Inflammatory macrophage treated with lipopolysaccharide for 4 hours (primary cell): ENCODE data around the gene KIF26A.

Experiments used
- DNase-seq: peaks from one replicate; pipeline ENCODE4 v3.0.0-alpha.2; 2020

The KIF26A gene

GRCh38 chr14:104113631-104114420, 24.6 kb upstream of the KIF26A start:
- DNase-seq = no peak

GRCh38 chr14:104114421-104115130, 23.8 kb upstream of the KIF26A start:
- DNase-seq = no peak

- DNase-seq = no peak
Observed at GRCh38 chr14:104115131-104115600, 23.2 kb upstream of the KIF26A start.

- no peak for DNase-seq
Observed at GRCh38 chr14:104115691-104116287, 22.6 kb upstream of the KIF26A start.

- no peak for DNase-seq
Observed at GRCh38 chr14:104116288-104116755, 22.1 kb upstream of the KIF26A start.

GRCh38 chr14:104116756-104117340, 21.5 kb upstream of the KIF26A start:
- DNase-seq = no peak

- no peak for DNase-seq
Observed at GRCh38 chr14:104117341-104118005, 20.9 kb upstream of the KIF26A start.

GRCh38 chr14:104118006-104118844, 20.2 kb upstream of the KIF26A start:
- DNase-seq = no peak

- DNase-seq = no peak
Observed at GRCh38 chr14:104119119-104119487, 19.3 kb upstream of the KIF26A start.

GRCh38 chr14:104119488-104120251, 18.7 kb upstream of the KIF26A start:
- DNase-seq = no peak

- DNase-seq = no peak
Observed at GRCh38 chr14:104120281-104120741, 18.1 kb upstream of the KIF26A start.

GRCh38 chr14:104121142-104121541, 17.2 kb upstream of the KIF26A start:
- no peak for DNase-seq

- DNase-seq = no peak
Observed at GRCh38 chr14:104123879-104124278, 14.5 kb upstream of the KIF26A start.

GRCh38 chr14:104125011-104125410, 13.4 kb upstream of the KIF26A start:
- no peak for DNase-seq

- DNase-seq = no peak
Observed at GRCh38 chr14:104126753-104127152, 11.6 kb upstream of the KIF26A start.

- DNase-seq = no peak
Observed at GRCh38 chr14:104128981-104129380, 9.4 kb upstream of the KIF26A start.

- DNase-seq = no peak
Observed at GRCh38 chr14:104129556-104129955, 8.8 kb upstream of the KIF26A start.

GRCh38 chr14:104130974-104131651, 7.3 kb upstream of the KIF26A start:
- DNase-seq = peak; percentile 46

- DNase-seq = no peak
Observed at GRCh38 chr14:104131968-104132732, 6.2 kb upstream of the KIF26A start.
